Liver (tissue), 9 donors: Measurements from ENCODE around the gene RPLP2. TPM values are rescaled to one million over a fixed set of nuclear protein-coding genes. Genes with fewer than 3 reads are reported as not detected.
A peak's percentile ranks its signal among the peaks of the same experiment; 100 is the strongest.

Source experiments
- DNase-seq: peaks from one replicate; pipeline ENCODE4 v3.0.0-alpha.2; 2017; ENCODE audit warnings: low spot score
- H3K27ac ChIP-seq, 2 donors: one replicate each; pipeline ENCODE4 v1.7.0; 2013; ENCODE audit warnings: inconsistent platforms in 2 of 2, low read length in 2 of 2, control low read depth in 1 of 2, low read depth in 1 of 2, mild to moderate bottlenecking in 1 of 2
- H3K27me3 ChIP-seq, 4 donors: one replicate each; pipeline versions ENCODE4 v1.6.1 to v1.7.0; 2013; ENCODE audit warnings: low read length in 3 of 4, inconsistent platforms in 1 of 4, mild to moderate bottlenecking in 1 of 4, moderate library complexity in 1 of 4; ENCODE audit not compliant: control insufficient read depth in 4 of 4, insufficient read depth in 4 of 4
- H3K36me3 ChIP-seq, 4 donors: one replicate each; pipeline versions ENCODE4 v1.6.1 to v1.7.0; 2013; ENCODE audit warnings: low read length in 3 of 4, mild to moderate bottlenecking in 3 of 4, low read depth in 1 of 4, moderate library complexity in 1 of 4; ENCODE audit not compliant: control insufficient read depth in 4 of 4, insufficient read depth in 3 of 4
- H3K4me1 ChIP-seq, 4 donors: one replicate each; pipeline versions ENCODE4 v1.6.1 to v1.7.0; 2013; ENCODE audit warnings: low read length in 3 of 4, mild to moderate bottlenecking in 3 of 4, moderate library complexity in 1 of 4; ENCODE audit not compliant: control insufficient read depth in 4 of 4, insufficient read depth in 4 of 4
- H3K4me3 ChIP-seq, 3 donors: one replicate each; pipeline versions ENCODE4 v1.6.1 to v1.7.0; 2013; ENCODE audit warnings: low read length in 3 of 3, control low read depth in 1 of 3, low read depth in 1 of 3, mild to moderate bottlenecking in 1 of 3
- H3K9ac ChIP-seq, 2 donors: one replicate each; pipeline ENCODE4 v1.7.0; 2013; ENCODE audit warnings: low read length in 2 of 2, mild to moderate bottlenecking in 2 of 2, moderate library complexity in 2 of 2, control low read depth in 1 of 2, low read depth in 1 of 2
- H3K9me3 ChIP-seq, 4 donors: one replicate each; pipeline versions ENCODE4 v1.6.1 to v1.7.0; 2013; ENCODE audit warnings: low read length in 3 of 4; ENCODE audit not compliant: control insufficient read depth in 4 of 4
- ATF3 ChIP-seq: IDR thresholded peaks from 2 replicates; pipeline ENCODE4 v1.6.1; 2016; ENCODE audit warnings: antibody characterized with exemption
- EGR1 ChIP-seq, 2 donors: IDR thresholded peaks; 2 replicates each; pipeline ENCODE4 v1.6.1; 2016 to 2018; ENCODE audit warnings: antibody characterized with exemption in 2 of 2, low read depth in 2 of 2
- FOXA1 ChIP-seq: IDR thresholded peaks from 2 replicates; pipeline ENCODE4 v1.6.1; 2016; ENCODE audit warnings: antibody characterized with exemption
- GABPA ChIP-seq, 2 donors: IDR thresholded peaks in 1 of 2; conservative IDR thresholded peaks in 1 of 2; 2 replicates each; pipeline ENCODE4 v1.6.1; 2016; ENCODE audit warnings: antibody characterized with exemption in 2 of 2, mild to moderate bottlenecking in 1 of 2, moderate library complexity in 1 of 2
- JUND ChIP-seq, 2 donors: IDR thresholded peaks; 2 replicates each; pipeline ENCODE4 v1.6.1; 2016; ENCODE audit warnings: antibody characterized with exemption in 2 of 2
- MAX ChIP-seq: IDR thresholded peaks from 2 replicates; pipeline ENCODE4 v1.6.1; 2016; ENCODE audit warnings: antibody characterized with exemption
- NR2F2 ChIP-seq: IDR thresholded peaks from 2 replicates; pipeline ENCODE4 v1.6.1; 2016; ENCODE audit warnings: antibody characterized with exemption
- REST ChIP-seq: IDR thresholded peaks from 2 replicates; pipeline ENCODE4 v1.6.1; 2016; ENCODE audit warnings: antibody characterized with exemption, mild to moderate bottlenecking
- RXRA ChIP-seq, 2 donors: IDR thresholded peaks; 2 replicates each; pipeline ENCODE4 v1.6.1; 2017 to 2018; ENCODE audit warnings: antibody characterized with exemption in 2 of 2, mild to moderate bottlenecking in 1 of 2
- SP1 ChIP-seq: IDR thresholded peaks from 2 replicates; pipeline ENCODE4 v1.6.1; 2018; ENCODE audit warnings: antibody characterized with exemption, mild to moderate bottlenecking
- ZBTB33 ChIP-seq: IDR thresholded peaks from 2 replicates; pipeline ENCODE4 v1.6.1; 2016; ENCODE audit warnings: antibody characterized with exemption
- WGBS: extraction: QIAGEN DNeasy Blood & Tissue Kit; methylation state at CpG from one replicate; pipeline ENCODE4 v1.1.7; 2013; 5-methylcytosine and 5-hydroxymethylcytosine counted together
- polyA plus RNA-seq, 2 donors: library from polyadenylated mRNA; stranded (reverse) in 1 of 2; unstranded in 1 of 2; fragments of 200-250 nt in 1 of 2; fragments of >200 nt in 1 of 2; fragmentation: Nextera tagmentation in 1 of 2; extraction: Ambion mirVana in 1 of 2; gene quantifications; one replicate each; pipeline versions ENCODE4 v1.2.1 to v1.2.3, GENCODE V29; 2013 to 2015
- total RNA-seq, 2 donors: library from RNA; depleted of rRNA; stranded (reverse); fragments of >200 nt; gene quantifications; one replicate each; pipeline ENCODE4 v1.2.3, GENCODE V29; 2014
- TF ChIP-seq, protein P1 (sequence below): fragments of 150-350 bp; IDR thresholded peaks from 2 replicates; pipeline ENCODE4 v1.5.1; 2017; ENCODE audit warnings: improper control_type of control experiment, low read depth, low read length; ENCODE audit not compliant: missing input control
- donor health status: healthy.
- donor health status: healthy.
- donor health status: healthy.
- donor health status: healthy.
- donor health status: healthy.

RPLP2 gene
- total and polyA plus RNA-seq, 4 donors = 59.8 to 476 (median 285) TPM

DNA sequence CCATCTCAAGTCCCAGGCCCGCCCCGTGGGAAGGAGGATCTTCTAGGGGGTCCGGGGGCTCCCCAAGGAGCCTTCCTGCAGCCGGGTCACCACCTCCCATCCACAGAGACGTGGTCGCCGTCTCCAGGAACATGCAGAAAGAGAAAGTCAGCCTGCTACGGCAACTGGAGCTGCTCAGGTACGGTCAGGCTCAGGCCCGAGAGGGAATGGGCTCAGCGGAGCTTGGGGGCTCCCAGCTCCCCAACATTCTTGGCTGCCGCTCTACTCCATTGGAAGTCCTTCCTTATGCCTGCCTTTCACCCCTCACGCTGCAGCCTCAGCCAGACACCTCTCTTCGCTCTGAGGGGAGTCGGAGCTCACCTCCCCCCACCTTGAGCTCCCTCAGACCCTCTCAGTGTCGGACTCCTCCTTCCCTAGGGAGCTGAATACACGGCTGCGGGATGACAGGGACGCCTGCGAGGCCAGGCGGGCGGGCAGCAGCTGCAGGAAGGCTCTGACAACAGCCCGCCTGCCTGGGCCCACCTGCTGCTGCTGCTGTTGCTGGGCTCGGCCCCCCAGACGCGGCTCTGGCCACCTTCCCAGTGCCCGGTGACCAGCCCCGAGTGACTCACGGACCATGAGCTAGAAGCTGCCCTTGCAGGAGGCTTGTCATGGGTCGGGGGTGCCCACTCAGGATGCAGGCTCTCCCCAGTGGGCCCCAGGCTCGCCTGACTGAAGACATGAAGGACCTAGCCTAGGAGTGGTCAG lies 21.5 kb downstream of the RPLP2 start:
- Histone ChIP-seq H3K9ac (no peak overlapping the region), H3K27me3 (no peaks in the 10 kb centered on the region), H3K4me3 (no peak overlapping the region)

DNA sequence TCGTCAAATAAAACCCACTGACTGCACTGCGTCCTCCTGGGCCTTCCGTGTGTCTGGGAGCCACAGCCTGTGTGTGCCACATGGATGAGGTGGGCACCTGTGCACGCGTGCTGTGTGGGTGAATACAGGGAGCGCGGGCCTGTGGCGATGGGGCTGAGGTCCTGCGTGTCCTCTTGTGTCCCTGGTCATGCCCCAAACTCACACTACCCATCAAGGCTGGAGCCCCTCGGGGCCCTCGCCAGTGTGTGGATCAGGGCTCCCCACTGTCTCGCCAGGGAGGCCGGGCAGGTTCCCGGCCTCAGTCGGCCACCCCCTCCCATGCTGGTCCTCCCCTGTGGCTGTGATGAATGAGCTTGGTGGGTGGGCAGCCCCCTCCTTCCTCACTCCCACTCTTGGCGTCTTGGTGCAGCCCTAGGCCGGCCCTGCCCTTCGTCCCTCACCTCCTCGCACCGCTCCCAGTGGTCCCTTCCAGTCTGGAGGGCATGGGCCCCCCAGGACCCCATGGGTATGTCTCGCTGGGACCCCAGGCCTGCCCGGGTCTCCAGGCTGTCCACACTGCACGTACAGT lies 22.3 kb downstream of the RPLP2 start:
- WGBS = 80% methylated on average over 23 of the region's 23 CpGs
- H3K27ac ChIP-seq = peak overlapping the region in 1 of 2 donors; percentile 46
- H3K9ac ChIP-seq = peak overlapping the region in 1 of 2 donors; percentile 16
- no peaks in the 10 kb centered on the region for H3K27me3 ChIP-seq
- peaks cover 39 to 81% (median 59%) of the 10 kb centered on the region in 4 donors for H3K4me1 ChIP-seq
- no peak for DNase-seq
- H3K9me3 ChIP-seq = no peaks in the 10 kb centered on the region
- H3K4me3 ChIP-seq = peak overlapping the region in 1 of 3 donors; percentile 85
- H3K36me3 ChIP-seq = peaks cover 0 to 4% (median 2%) of the 10 kb centered on the region in 4 donors
- TF ChIP-seq NR2F2 = no peak
- TF ChIP-seq SP1 = no peak
- TF ChIP-seq REST = no peak
- TF ChIP-seq FOXA1 = no peak
- no peak for TF ChIP-seq EGR1 (IDR thresholded peaks at IDR 0.05; ENCODE audit: low read depth in 2 of 2)
- TF ChIP-seq ZBTB33 = no peak
- no peak for TF ChIP-seq JUND (IDR thresholded peaks at IDR 0.05)
- no peak for TF ChIP-seq MAX
- TF ChIP-seq GABPA (IDR thresholded peaks at IDR 0.05 in 1 of 2, conservative IDR thresholded peaks at IDR 0.05 in 1 of 2) = no peak

More for the DNA sequence above, 21.5 kb downstream of the RPLP2 start:
- H3K27ac ChIP-seq = no peak overlapping the region
- H3K4me1 ChIP-seq = peaks cover 41 to 81% (median 62%) of the 10 kb centered on the region in 4 donors
- no peak for DNase-seq
- TF ChIP-seq ATF3 (no peak), REST (no peak), RXRA (IDR thresholded peaks at IDR 0.05) (no peak)
- TF ChIP-seq, protein P1, sequence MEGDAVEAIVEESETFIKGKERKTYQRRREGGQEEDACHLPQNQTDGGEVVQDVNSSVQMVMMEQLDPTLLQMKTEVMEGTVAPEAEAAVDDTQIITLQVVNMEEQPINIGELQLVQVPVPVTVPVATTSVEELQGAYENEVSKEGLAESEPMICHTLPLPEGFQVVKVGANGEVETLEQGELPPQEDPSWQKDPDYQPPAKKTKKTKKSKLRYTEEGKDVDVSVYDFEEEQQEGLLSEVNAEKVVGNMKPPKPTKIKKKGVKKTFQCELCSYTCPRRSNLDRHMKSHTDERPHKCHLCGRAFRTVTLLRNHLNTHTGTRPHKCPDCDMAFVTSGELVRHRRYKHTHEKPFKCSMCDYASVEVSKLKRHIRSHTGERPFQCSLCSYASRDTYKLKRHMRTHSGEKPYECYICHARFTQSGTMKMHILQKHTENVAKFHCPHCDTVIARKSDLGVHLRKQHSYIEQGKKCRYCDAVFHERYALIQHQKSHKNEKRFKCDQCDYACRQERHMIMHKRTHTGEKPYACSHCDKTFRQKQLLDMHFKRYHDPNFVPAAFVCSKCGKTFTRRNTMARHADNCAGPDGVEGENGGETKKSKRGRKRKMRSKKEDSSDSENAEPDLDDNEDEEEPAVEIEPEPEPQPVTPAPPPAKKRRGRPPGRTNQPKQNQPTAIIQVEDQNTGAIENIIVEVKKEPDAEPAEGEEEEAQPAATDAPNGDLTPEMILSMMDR = no peak
- H3K36me3 ChIP-seq = no peaks in the 10 kb centered on the region
- 61% methylated on average over 31 of the region's 31 CpGs for WGBS
- H3K9me3 ChIP-seq = no peaks in the 10 kb centered on the region
